GM19395 (cell line): ENCODE results near the gene ICE1.
A peak's percentile ranks its signal among the peaks of the same experiment; 100 is the strongest.
"Not testable (repeated sequence)": the region's sequence is repeated elsewhere in the genome, so short reads cannot be mapped to it uniquely, and the experiment has no call there.

Experiments used
- ATAC-seq: cut with Tn5 transposase; IDR thresholded peaks from one replicate; pipeline ENCODE4 v1.9.1; 2021; ENCODE audit warnings: mild to moderate bottlenecking, moderate library complexity; ENCODE audit not compliant: unreplicated experiment

The ICE1 gene

DNA sequence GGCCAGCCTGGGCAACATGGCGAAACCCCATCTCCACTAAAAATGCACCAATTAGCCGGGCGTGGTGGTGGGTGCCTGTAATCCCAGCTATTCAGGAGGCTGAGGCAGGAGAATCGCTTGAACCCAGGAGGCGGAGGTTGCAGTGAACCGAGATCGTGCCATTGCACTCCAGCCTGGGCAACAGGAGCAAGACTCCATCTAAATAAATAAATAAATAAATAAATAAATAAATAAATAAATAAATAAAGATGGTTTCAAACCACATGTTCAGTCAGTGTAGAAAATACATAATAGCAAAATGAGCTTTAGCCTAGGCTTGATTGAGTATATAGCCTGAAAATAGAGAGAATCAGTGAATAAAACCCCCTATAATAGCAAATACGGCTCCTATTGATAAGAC, 27.4 kb upstream of the ICE1 start:
- not testable (repeated sequence) for ATAC-seq

DNA sequence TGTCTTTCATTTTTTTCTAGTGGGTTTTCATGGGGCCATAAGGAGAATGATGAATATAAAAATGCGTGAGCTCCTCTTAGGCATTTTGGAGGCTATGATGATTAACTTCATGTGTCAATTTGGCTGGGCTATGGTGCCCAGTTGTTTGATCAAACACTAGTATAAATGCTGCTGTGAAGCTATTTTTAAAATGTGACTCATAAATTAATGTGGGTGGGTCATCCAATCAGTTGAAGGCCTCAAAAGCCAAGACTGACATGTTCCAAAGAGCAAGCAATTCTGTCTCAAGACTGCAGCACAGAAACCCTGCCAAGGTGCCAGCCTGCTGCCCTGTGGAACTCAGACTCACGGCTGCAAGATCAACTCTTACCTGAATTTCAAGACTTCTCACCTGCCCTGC, 24.4 kb upstream of the ICE1 start:
- ATAC-seq: no peak

DNA sequence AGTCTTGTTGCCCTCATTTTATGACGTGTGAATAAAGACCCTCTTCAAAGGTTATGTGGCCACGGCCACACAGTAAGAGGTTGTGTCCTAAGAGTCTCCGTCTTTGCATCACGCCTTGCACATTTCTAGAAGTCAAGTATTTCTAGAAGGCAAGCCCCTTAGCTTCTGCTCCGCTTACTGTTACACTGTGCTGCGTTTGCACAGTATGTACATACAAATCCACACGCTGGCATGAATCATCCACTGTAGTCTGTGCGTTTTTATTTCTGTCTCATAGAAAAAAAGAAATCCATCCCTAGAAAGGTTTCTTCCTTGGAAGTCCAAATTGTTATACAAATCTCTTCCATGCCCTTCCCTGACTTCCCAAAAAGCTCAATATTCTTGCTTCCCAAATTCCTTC, 21.4 kb upstream of the ICE1 start:
- ATAC-seq: no peak

DNA sequence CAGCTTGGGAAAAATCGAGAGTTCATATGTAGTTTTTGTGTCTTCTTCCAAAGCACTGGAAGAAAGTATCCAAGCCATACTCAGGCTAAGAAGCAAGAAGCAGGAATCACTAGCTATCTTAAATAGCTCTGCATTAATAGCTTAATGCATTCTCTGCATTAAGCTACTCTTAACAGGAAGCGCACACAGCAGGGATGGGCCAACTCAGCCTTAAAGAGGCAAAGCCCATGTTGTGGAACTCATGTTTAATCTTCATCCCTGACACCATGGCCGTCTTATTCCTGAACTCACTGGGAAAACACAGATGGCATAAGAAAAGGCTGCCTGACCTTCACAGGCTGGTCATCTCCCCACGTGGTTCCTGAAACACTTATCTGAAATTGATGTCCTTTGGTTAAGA, 18.7 kb upstream of the ICE1 start:
- ATAC-seq: no peak

DNA sequence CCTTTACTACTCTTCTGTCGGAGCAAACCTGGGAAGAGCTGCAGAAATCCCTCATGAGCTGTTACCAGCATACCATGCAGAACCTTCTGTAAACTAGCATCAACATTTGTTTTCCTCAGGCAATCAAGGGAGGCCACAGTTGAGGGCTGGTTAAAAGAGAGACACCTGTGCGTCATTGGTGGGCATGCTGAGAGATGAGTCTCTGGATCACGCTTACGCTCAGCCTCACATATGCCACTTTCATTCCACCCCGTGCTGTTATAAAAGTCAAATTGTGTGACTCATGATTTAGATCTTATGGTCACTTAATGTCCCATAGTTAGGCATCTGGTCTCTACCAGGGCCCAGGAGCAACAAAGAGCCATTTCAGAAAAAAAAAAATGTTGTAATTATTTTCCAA, 18.1 kb upstream of the ICE1 start:
- ATAC-seq: no peak

DNA sequence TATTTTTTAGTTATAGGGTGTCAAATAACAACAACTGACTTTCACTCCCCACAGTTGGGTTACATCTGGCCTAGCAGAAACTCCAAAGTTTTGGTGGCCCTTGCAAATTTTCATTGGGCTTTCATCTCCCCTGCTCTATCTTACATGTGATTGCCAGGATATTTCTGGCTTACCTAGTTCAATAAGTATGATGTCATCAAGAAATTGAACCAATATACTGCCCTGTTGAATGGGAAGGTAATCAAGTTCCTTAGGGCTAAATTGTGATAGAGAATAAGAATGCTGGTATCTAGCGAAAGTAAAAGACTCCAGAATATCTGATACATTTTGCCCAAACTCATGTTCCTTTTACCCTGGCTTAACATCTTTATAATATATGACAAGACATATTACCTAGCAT, 17.0 kb upstream of the ICE1 start:
- no peak for ATAC-seq

DNA sequence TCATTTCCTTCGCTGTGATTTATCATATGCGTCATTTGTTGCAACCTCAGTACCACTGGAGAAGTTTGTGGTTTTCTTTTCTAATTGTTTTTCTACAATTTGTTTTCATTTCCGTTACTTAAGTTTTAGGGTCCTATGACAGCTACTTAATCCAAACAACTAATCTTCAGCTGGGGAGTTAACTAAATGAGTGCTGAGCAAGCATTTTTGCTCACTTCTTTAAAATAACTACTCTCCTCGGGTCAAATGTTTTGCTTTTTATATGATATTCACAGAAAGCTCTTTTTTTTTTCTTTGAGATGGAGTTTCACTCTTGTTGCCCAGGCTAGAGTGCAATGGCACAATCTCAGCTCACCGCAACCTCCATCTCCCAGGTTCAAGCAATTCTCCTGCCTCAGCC, 14.6 kb upstream of the ICE1 start:
- no peak for ATAC-seq

DNA sequence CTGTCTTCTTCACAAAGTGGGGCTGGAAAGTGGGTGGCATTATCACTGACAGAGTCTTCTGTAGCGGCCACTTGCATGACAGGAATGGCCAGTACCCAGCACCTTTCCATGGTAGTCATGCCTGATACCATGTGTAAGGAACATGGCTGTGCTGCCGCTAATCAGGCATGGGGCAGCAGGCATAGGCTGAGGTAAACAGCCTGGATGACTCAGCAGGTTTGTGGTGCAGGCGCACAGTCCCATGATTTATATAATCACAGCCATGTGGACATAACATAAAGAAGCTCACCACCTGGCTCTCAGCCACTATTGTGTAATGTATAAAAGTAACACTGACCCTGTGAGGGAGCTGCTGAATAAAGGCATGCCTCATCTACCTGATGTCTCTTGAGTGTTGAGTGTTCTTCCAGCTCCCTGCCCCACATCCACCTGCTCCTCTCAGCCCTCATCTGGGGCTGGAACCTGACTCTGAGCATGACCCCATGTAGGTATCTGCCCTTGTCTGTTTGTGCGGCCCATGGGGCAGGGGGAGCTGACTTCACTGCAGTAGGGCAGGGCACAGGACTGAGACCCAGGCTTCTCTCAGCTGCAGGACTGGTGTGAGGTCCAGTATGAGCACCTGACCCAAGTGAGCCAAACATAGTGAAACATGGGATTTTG, 13.2 kb upstream of the ICE1 start:
- no peak for ATAC-seq

DNA sequence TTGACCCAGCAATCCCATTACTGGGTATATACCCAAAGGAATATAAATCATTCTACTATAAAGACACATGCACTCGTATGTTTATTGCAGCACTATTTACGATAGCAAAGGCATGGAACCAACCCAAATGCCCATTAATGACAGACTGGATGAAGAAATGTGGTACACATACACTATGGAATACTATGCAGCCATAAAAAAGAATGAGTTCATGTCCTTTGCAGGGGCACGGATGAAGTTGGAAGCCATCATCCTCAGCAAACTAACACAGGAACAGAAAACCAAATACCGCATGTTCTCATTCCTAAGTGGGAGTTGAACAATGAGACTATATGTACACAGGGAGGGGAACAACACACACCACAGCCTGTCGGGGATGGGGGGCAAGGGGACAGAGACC, 8.6 kb upstream of the ICE1 start:
- ATAC-seq: not testable (repeated sequence)

DNA sequence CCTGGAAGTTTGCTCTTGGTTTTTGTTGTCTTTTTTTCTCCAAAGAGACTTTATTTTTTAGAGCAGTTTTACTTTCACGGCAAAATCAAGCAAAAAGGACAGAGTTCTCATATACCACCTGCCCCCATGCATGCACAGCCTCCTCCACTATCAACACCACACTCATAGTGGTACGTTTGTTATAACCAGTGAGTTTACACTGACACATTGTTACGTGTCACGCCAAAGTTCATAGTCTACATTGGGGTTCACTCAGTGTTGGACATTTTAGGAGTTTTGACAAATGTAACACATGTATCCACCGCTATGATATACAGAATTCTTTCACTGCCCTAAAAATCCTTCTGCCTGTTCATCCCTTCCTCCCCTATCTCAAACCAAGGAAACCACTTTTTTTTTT, 7.5 kb upstream of the ICE1 start:
- ATAC-seq: no peak

DNA sequence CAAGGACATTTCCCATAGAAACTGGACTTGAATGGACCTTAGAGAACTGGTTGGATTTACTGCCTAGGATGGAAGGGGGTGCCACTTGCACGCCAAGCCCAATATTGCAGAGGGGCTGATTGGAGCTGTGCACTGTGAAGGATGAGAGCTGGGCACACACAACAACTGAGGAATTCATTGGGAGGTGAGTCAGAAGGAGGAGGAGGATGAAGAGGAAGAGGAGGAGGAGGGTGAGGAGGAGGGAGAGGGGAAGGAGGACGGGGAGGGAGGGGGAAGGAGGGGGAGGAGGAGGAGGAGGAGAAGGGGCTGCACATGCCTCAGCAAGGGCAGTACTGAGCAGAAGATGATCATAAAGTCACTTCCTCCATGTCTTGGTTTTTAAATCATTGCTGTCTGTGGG, 5.7 kb upstream of the ICE1 start:
- ATAC-seq: no peak

DNA sequence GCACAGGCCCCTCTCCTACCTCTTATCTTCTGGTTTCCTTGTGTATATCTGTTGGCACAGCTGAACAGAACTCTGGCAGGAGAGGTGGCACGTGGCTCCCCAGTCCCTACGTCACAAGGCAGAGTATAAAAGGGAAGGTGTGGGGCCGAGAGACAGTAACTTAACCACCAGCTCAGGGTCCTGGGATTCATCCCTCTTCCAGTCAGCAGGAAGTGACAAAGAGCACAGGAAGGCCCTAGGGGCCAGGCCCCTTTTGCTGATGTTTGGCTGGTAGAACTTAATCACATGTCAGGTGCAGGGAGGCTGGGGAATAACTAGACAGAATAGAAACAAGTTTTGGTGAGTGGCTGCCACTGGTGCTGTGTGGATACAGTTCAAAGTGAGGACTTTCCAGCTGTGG, 4.5 kb upstream of the ICE1 start:
- ATAC-seq: no peak

DNA sequence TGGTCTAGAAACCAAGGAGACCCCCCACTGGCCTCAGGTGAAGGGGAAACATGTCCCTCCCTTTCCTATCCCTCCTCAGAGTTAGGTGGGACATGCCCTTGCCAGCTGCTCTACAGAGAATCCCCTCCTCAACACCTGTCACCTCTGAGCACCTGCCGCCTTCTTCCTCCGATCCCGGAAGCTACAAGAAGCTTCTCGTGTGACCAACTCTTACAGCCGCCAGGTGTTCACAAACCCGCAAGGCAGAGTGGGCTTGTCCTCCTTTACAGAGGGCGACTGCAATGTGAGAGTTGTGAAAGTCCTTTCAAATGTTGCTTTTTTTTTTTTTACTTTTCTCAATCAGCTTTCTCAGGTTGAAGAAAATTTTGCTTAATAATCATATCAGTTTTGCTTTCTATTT, 3.7 kb upstream of the ICE1 start:
- no peak for ATAC-seq

DNA sequence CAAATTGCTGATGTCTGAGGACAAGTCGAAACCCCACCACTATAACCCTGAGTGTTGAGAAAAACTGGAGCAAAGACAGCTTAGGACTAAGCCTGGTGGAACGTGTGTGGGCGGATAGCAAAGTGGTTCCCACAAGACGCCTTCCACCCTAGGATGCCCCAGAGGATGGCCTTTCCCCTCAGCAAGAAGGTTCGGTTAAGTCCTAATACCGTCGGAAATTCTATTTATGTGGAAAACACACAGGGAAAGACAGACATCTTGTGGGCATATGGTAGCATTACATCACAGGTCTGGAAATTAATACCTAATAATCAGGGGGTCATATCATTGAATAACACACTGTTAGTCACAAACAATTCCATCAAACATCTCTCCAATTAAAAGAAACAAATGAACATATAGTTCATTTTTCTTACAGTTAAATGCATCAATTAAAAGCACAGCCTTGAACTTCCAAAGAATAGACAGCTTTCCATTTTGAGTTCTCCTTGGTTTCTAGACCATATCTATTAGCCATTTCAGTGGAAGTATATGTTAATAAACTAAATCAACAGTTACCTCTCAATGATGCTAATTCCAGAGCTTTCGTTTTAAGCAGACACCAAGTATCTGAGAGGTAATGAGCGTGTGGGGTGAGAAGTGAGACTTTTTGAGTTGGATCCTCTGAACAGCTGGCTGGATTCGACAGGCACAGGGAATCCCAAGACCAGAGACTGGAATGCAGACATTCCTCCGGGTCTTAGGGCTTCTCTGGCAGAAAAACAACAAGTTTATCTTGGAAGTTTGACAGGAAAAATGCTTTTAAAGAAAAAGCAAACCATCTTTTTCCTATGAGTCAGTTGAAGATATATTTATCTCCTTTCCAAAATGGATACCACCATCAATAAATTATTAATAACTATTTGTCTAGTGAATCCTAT, 2.9 kb upstream of the ICE1 start:
- ATAC-seq: no peak

DNA sequence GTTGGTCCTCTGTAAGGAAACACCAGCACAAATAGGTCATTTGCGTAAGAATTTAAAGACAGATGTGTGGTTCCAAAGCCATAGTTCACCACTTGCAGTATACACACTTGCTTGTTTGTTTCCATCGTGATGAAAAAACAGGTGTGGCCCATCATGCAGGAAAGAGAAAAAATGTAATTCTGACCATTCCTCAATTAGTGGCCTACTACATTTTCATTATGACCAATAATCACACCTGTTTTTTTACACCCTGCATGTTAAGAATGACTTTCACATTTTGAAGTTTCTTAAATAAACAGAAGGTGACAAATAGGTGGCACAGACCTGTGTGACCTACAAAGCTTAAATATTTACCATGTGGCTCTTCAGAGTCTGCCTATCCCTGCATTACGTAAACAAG, 2.2 kb upstream of the ICE1 start:
- ATAC-seq: no peak

DNA sequence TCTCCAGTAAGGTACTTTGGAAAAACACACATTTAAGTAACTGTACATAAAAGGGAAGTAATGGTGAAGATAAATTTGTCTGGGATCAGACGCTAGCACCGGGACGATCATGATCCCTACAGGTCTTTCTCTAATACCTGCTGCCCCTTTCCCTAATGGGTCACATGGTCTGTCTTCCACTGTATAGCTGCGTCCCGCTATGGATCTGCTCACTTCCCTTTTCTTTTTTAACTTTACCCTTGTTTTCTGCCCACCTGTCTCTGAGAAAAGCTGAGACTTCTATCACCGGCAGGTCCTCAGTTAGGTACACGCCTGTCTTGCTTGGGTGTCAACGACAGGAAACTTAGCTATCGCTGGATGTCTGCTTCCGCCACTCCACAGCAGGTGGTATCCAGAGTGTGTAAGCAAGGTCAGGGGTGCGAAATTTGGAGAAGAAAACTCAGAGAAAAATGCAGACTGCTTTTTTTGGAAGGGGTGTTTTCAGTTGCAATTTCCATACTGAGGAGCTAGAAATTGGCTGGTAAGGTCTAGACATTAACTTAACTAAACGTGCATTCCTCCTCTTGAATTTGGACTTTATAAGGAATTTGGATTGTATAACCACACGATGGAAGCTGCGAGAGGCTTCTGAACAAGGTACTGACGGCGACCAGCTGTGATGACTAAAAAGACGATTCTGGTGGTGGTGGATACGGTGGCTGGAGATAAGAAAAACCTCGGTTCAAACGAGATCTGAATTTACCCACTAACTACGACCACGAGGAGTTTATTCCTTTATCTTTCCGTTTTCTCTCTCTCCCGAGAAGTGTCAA, 1.1 kb upstream of the ICE1 start:
- ATAC-seq: peak; percentile 22

DNA sequence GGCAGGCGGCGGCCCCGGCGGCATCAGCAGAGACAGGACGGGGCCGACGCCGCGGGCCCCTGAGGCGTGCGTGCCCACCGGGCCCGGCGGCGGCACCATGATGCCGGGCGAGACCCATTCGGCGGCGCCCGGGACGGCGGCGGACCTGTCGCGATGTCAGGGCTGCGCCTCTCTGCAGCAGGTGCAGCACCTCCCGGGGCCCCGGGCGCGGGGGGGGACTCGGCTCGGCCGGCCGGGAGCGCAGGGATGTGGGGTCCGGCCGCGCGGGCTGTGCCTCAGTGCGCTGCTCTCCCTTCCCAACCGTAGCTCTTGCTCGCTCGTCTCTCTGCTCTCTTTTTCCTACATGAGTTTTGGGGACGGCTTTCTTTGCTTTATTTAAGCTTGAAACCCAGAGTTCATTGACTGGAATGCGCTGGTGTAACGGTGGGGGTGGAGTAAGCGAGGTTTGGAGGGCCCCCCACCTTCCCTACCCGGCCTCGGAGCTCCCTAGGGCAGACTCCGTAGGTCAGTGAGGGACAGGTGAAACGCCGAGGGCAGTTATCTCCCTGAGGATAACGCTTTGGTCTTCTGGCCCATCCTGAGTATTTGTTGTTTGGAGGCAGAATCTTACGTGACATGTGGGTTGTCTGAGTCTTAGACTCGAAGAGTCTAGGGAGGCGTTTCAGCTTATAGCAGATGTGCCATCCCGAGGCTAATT, 490 bp downstream of the ICE1 start:
- ATAC-seq: peak; percentile 10

DNA sequence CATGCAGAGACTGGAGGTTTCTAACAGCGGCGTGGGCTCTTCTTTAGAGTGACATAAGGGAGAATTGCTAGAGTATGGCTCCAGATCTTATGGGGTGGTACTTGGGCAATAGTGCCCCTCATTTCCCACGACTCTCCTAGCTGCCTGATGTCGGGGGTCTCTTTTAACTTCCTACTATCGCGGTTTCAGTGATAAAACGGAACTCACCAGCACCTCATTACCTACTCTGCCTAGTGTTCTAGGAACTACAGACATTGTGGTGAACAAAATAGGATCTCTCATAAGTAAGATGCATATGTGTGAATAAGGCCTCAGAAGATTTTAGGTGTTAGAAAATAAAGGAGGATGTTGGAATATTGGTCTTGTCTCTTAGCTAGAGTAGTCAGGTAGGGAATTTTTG, 1.1 kb downstream of the ICE1 start:
- no peak for ATAC-seq

DNA sequence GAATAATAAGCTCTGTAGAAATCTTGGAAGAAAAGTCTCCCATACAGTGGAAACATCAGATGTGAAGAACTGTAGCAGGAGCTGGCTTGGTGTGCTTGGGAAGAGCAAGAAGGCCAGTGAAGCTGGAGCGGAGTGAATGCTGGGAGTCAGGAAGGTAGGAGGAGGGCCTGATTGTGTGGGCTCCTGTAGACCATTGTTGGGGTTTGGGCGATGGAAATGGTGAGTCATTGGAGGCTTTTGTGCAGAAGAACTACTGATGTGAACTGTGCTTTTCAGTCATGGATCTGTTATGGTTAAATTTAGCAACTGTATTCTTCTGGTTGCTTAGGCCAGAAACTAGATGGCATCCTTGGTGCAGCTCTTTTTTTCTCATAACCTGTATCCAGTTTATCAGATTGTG, 2.3 kb downstream of the ICE1 start:
- no peak for ATAC-seq

DNA sequence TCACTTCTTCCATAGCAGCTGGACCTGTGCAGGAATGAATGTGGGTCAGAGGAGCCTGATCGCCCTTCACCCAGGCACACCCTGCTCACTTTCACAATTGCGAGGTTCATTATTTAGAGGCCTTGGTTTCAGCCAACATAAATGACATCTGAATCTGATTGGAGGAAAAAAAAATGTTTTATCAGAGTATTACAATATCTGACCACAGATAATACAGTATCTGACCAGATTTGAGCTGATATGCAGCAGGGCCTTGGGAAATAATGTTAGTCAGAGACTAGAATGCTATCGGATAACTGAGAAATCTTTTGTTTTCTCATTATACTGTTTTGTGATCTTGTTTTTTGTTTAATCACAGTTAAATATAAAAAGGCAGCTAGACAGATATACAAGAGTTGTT, 7.7 kb downstream of the ICE1 start:
- no peak for ATAC-seq
